ENCODE results near the gene FANCD2OS.

GRCh38 chr3:10122724-10123123 lies 14.7 kb upstream of the FANCD2OS start:
- TF ChIP-seq CTCF (IDR thresholded peaks at IDR 0.05) (no peak), ZFX (IDR thresholded peaks at IDR 0.05; ENCODE audit: borderline replicate concordance) (no peak)

Data from 22Rv1 (cell line).